ENCODE measurements around the gene ATOH8.

The ATOH8 gene

DNA sequence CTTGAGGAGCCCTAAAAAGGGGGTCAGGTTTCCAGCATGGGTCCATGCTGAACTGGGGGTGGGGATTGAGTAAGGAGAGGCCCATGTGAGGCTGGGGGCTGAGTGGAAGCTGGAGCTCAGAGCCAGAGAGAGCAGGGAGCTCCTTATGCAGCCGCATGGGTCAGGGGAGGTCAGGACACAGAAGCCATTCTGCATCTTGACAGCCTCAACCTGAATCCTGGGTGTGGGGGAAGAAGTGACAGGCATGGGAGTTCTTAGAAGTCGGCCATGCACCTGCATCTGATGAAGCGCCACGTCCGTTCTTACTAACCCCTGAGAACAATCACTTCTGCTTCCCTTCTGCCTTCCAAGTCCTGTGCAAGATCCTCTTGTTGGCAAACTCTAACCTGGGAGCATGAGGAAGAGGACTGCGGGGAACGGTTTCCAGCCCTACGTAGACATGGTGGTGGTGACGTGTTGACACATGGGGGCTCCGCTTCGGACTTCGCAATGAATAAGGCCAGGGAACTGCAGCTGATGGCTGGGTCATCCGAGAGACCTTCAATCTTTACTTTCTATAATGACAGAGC is 37.4 kb upstream of the ATOH8 start:
- Histone ChIP-seq H3K9me2 (replicated peaks; ENCODE audit: control insufficient read depth, low read length) (no peaks in the 10 kb centered on the region), H3K79me2 (ENCODE audit: control insufficient read depth, low read length) (no peaks in the 10 kb centered on the region), H3F3A (ENCODE audit: control insufficient read depth, insufficient read depth) (no peaks in the 10 kb centered on the region), H3K4me2 (ENCODE audit: low read length) (no peak overlapping the region), H3K27me3 (ENCODE audit: control insufficient read depth, low read length) (peaks cover 14% of the 10 kb centered on the region), H3K9me3 (ENCODE audit: control insufficient read depth, insufficient read depth, low read length) (no peaks in the 10 kb centered on the region), H4K20me1 (ENCODE audit: control insufficient read depth, insufficient read depth, low read depth, low read length) (no peaks in the 10 kb centered on the region), H3K4me1 (ENCODE audit: control insufficient read depth, low read length) (no peaks in the 10 kb centered on the region), H3K36me3 (ENCODE audit: control insufficient read depth, low read length) (no peaks in the 10 kb centered on the region), H3K27ac (ENCODE audit: low read depth, low read length) (no peak overlapping the region), H3K4me3 (ENCODE audit: low read length) (no peak overlapping the region)
- TF ChIP-seq EZH2phosphoT487 (IDR thresholded peaks at IDR 0.05; ENCODE audit: borderline replicate concordance, low read length): no peak
- TF ChIP-seq, protein P1, sequence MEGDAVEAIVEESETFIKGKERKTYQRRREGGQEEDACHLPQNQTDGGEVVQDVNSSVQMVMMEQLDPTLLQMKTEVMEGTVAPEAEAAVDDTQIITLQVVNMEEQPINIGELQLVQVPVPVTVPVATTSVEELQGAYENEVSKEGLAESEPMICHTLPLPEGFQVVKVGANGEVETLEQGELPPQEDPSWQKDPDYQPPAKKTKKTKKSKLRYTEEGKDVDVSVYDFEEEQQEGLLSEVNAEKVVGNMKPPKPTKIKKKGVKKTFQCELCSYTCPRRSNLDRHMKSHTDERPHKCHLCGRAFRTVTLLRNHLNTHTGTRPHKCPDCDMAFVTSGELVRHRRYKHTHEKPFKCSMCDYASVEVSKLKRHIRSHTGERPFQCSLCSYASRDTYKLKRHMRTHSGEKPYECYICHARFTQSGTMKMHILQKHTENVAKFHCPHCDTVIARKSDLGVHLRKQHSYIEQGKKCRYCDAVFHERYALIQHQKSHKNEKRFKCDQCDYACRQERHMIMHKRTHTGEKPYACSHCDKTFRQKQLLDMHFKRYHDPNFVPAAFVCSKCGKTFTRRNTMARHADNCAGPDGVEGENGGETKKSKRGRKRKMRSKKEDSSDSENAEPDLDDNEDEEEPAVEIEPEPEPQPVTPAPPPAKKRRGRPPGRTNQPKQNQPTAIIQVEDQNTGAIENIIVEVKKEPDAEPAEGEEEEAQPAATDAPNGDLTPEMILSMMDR (IDR thresholded peaks at IDR 0.05; ENCODE audit: low read depth, low read length, poor library complexity, severe bottlenecking): no peak

DNA sequence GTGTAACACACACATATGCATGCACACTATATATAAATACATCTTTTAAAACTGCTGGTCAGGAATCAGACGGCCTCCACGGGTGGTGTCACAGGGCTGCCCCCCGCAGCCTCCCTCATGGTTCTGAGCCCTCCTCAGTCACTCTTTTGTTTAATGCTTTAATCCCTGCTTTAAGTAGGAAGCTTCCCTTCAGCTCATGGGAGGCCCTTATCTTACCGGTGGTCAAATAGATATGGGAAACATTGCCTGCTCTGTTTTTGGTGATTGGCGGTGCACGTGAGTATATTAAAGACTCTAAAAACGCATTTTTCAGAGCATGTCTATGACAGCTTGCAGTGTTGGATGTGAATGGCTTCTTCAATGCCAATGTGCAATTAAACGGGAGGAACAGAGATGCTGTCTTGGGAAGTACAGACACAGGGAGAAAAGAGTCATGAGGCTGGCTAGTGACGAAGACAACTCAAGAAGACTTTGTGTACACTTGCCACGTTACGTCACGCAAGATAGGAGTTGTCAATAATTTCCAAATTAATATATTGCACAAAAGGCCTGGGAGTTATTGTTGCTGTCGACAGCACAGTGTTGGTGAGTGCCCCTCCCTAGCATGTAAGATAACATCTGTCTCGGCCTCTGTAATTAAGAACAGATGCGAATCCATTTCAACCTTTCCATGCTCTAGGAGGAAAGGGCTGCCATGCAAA is 36.3 kb upstream of the ATOH8 start:
- Histone ChIP-seq H3K36me3 (ENCODE audit: control insufficient read depth, low read length) (no peaks in the 10 kb centered on the region), H3K27me3 (ENCODE audit: control insufficient read depth, low read length) (peaks cover 14% of the 10 kb centered on the region), H3K27ac (ENCODE audit: low read depth, low read length) (no peak overlapping the region), H3K4me3 (ENCODE audit: low read length) (no peak overlapping the region), H3K9me2 (replicated peaks; ENCODE audit: control insufficient read depth, low read length) (no peaks in the 10 kb centered on the region), H4K20me1 (ENCODE audit: control insufficient read depth, insufficient read depth, low read depth, low read length) (no peaks in the 10 kb centered on the region), H3K79me2 (ENCODE audit: control insufficient read depth, low read length) (no peaks in the 10 kb centered on the region), H3F3A (ENCODE audit: control insufficient read depth, insufficient read depth) (no peaks in the 10 kb centered on the region), H3K4me2 (ENCODE audit: low read length) (no peak overlapping the region), H3K9me3 (ENCODE audit: control insufficient read depth, insufficient read depth, low read length) (no peaks in the 10 kb centered on the region), H3K4me1 (ENCODE audit: control insufficient read depth, low read length) (no peaks in the 10 kb centered on the region)
- TF ChIP-seq EZH2phosphoT487 (IDR thresholded peaks at IDR 0.05; ENCODE audit: borderline replicate concordance, low read length): no peak
- TF ChIP-seq, protein P1 (IDR thresholded peaks at IDR 0.05; ENCODE audit: low read depth, low read length, poor library complexity, severe bottlenecking): no peak

DNA sequence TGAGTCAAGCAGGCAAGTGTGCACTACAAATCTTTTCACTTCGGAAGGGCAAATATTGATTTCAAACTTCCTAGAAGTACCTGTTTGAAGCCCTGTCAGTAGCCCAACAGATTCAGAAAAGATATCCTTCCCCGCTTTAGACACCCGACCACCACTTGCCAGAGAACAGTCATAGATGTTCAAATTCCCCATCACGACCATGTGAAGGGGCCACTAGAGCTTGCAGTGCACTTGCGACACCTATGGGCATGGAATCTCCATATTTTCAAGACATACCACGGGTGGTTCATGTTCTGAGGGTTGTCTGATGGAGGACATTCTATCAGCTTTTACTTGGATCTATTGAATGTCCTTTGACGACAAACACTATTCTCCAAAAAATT is 35.8 kb upstream of the ATOH8 start:
- H3K36me3 ChIP-seq (ENCODE audit: control insufficient read depth, low read length): no peaks in the 10 kb centered on the region
- H3F3A ChIP-seq (ENCODE audit: control insufficient read depth, insufficient read depth): no peaks in the 10 kb centered on the region
- H3K9me2 ChIP-seq (replicated peaks; ENCODE audit: control insufficient read depth, low read length): no peaks in the 10 kb centered on the region
- no peaks in the 10 kb centered on the region for H4K20me1 ChIP-seq (ENCODE audit: control insufficient read depth, insufficient read depth, low read depth, low read length)
- no peak overlapping the region for H3K4me2 ChIP-seq (ENCODE audit: low read length)
- H3K27ac ChIP-seq (ENCODE audit: low read depth, low read length): no peak overlapping the region
- H3K4me1 ChIP-seq (ENCODE audit: control insufficient read depth, low read length): no peaks in the 10 kb centered on the region
- H3K9me3 ChIP-seq (ENCODE audit: control insufficient read depth, insufficient read depth, low read length): no peaks in the 10 kb centered on the region
- no peaks in the 10 kb centered on the region for H3K79me2 ChIP-seq (ENCODE audit: control insufficient read depth, low read length)
- TF ChIP-seq, protein P1 (IDR thresholded peaks at IDR 0.05; ENCODE audit: low read depth, low read length, poor library complexity, severe bottlenecking): peak; percentile 37
- no peak for TF ChIP-seq EZH2phosphoT487 (IDR thresholded peaks at IDR 0.05; ENCODE audit: borderline replicate concordance, low read length)
- peaks cover 14% of the 10 kb centered on the region for H3K27me3 ChIP-seq (ENCODE audit: control insufficient read depth, low read length)
- no peak overlapping the region for H3K4me3 ChIP-seq (ENCODE audit: low read length)

Measured in DOHH2 (cell line).